ENCODE measurements around the gene NR1H4.
A peak's percentile ranks its signal among the peaks of the same experiment; 100 is the strongest.
"Not testable (repeated sequence)": the region's sequence is repeated elsewhere in the genome, so short reads cannot be mapped to it uniquely, and the experiment has no call there.

NR1H4 gene

DNA sequence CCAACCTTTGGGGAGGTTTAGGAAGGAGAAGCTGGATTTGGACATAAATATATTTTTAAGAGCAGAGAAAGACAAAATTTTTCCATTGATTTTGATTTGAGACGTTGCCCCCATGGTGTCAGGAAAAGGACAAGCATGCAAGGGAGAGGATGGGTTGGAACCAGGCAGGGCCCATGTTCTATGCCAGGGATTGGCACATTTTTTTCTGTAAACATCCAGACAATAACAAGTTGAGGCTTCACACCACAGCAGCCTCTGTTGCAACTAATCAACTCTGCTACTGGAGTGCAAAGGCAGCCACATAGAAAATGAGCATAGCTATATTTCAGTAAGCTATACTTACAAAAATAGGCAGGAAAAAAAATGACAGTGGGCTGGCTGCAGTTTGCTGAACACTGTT is 44.7 kb downstream of the NR1H4 start:
- DNase-seq (ENCODE audit: low read depth): no peak

DNA sequence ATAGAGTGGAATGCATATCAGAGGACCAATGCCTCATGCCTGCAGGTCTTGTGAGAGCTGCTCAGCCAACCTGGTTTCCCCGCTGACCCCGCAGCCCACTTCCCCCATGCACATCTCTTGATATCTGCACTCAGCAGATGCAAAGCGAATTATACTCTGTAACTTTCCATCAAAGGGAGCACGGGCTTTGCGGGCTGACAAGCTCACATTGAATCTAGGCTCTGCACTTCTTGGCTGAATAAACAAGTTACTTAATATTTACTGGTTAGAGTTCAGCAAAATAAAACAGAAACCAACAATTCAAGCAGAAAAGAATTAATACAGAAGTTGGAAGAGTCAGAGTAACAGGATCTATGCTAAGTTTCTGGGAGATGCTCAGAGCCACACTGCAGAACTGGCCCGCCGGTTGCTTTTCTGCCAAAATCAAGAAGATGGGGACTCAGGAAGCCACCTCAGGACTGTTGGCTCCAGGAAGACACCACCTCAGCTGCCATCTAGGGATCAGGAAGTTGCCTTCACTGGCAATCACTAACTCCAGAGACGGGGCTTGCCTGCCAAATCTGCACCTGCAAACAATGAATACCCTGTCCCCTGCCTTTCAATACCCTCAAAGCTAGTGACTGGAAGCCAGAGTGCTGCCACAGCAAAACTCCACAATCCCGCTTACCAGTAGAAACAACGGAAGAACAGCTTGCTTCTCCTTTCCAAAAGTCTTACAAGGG is 46.5 kb downstream of the NR1H4 start:
- DNase-seq (ENCODE audit: low read depth): no peak

DNA sequence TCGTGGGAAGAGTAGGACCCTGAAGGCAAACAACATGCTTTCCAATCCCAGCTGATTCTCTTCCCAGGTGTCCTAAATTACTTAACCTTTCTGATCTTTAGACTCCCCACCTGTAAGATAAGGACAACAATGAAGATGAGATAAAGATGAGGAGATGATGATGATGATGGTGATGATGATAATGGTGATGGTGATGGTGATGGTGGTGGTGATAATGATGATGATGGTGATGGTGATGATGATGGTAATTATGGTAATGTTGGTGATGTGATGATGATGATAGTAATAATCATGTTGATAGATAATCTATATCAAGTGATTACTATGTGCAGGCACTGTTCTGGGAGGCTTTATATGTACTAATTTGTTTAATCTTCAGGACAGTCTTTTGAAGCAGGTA is 48.3 kb downstream of the NR1H4 start:
- no peak for DNase-seq (ENCODE audit: low read depth)

DNA sequence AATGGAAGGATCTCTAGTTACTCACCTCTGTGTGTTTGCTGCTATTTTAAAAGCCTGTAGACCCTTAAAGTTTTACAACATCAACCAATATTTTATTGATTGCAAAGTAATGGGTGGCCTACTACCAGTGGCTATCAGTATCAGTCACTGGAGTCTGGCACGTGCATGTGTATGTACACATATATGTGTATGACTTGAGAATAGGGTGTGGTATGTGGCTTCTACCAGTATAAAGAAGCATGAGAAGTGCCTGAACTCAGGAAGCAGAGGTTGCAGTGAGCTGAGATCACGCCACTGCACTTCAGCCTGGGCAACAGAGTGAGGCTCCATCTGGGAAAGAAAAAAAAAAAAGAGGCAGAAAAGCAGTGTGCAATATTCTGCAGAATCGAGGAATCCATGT is 54.4 kb downstream of the NR1H4 start:
- DNase-seq (ENCODE audit: low read depth): no peak

DNA sequence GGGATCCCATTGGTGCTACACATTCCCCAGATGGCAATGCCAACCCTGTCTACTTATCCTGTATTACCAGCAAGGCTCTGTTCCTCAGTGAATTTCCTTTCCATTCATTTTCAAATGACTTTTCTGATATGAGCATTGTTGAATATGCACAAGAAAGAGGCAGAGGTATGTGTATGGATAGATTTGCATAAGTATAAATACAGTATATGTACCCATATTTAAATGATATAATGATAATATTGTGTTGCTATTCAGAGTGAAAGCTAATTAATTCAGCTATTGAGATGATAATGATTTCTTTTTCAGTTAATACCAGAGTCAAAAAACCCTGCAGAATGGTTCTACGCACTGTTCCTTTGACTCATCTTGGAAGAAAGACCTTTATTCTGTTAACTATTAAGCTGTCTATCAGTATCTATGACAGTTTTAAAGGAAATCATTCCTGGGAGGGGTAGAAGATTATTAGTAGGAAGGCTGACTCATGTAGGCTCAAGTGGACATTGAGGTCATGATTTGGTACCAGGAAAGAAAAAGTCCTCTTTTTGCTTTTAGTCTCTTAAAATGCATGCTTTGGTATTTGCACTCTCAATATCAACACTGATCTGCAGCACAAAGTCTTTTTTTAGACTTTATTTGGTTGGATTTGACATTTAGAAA is 54.9 kb downstream of the NR1H4 start:
- DNase-seq (ENCODE audit: low read depth): no peak

DNA sequence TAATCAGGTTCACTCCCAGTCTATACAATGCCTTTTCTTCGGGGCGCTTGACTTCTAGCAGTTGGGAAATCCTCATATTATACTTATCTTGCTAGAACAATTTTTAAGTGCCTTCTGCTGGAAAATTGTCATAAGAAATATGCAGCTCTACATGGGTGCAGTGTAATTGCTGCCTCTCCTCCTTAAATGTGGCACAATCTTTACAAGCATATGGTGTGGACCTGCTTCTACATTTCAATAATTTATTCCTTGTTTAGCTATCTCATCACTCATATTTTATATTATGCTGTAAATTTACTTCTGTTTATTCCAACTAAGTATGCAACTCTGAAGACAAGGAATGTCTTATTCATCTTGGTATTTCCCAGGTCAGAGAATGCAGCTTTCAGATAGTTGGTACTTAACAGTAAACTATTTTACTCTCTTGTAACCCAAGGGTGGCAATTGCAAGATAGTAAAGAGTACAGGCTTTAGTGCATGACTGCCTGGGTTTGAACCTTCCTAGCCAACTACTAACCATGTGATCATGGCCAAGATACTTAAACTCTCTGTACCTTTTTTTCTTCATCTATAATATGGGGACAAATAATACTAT is 56.2 kb downstream of the NR1H4 start:
- no peak for DNase-seq (ENCODE audit: low read depth)

DNA sequence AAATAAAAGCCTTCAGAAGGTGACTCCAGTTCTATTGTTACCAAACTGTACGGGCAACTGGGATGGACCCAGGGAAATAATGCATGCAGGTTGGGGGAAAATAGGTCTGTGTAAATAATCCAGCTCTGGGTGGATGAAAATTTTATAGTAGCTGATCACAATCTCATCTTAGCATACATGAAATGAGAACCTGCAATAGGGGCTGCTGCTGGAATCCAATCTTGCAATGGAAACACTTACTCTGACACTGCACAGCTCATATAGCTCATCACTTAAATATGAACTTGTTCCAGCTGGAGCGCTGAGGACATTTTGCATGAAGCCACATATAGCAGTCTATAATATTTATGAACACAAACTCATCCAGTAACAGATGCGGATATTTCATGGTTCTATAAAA is 59.7 kb downstream of the NR1H4 start:
- no peak for DNase-seq (ENCODE audit: low read depth)

DNA sequence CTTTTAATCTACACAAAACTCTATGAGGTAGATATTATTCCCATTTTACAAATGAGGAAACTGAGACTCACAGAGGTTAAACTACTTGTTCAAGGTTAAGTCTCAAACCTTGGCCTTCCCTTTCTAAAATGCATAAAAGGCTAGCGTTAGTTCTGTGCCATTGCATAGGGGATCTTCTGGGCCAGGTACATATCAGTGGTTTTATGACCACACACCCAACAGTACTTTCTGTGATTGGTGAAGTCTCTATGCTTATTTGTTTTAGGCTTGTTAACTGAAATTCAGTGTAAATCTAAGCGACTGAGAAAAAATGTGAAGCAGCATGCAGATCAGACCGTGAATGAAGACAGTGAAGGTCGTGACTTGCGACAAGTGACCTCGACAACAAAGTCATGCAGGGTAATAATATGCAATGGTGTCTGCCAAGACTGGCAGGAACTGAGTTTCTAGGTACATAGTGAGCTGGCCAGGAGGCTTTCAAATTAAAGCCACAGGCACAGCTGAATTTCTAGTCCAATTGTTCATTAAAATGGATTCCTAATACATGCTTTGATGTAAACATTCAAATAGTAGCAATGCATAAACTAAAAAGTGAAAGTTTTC is 61.1 kb downstream of the NR1H4 start:
- no peak for DNase-seq (ENCODE audit: low read depth)

DNA sequence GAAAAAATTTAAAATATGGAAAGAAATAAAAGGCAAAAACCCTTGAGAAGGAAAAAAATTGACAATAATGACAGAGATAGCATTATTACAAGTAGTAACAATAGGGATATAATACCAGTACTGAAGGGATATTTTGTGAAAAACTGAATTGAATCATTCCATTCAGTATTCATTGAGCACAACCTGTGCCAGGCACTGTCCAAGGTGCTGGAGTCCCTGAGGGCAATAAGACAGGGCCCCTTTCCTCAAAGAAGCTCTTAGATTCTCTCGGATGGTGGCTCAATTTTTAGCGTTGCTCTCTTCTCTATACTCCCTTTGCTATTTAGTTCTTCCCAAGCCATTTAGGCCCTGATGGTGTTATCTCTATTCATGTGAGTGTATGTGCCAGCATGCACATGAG is 65.5 kb downstream of the NR1H4 start:
- no peak for DNase-seq (ENCODE audit: low read depth)

DNA sequence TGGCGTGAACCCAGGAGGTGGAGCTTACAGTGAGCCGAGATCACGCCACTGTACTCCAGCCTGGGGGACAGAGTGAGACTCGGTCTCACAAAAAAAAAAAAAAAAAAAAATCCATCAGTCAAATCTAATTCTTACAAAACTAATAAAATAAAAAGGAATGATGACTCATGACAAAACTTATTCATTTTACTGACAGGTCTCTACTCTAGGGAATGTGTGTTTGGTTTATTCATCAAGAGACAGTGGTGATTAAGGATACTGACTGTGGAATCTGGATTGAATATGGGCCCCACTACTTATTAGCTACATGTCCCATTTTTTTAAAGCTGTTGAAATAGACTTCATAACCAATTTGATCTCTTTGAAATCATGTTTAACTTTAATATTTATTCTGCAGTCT is 70.5 kb downstream of the NR1H4 start:
- DNase-seq (ENCODE audit: low read depth): no peak

DNA sequence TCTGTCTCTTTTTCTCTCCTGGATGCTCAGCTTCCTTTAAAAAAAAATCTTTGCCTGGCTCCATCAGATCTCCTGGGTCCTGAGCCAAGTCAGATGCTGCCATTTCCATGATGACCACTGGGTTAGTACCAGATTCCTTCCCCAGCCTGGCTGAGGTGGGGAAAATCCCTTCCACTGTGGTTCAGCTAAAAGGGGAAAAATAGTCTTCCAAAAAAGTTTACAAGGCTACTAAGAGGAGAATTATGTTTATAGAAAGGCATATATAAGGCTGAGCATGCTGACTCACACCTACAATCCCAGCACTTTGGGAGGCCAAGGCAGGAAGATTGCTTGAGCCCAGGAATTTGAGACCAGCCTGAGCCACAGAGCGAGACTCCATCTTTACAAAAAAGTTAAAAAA is 71.4 kb downstream of the NR1H4 start:
- DNase-seq (ENCODE audit: low read depth): no peak

DNA sequence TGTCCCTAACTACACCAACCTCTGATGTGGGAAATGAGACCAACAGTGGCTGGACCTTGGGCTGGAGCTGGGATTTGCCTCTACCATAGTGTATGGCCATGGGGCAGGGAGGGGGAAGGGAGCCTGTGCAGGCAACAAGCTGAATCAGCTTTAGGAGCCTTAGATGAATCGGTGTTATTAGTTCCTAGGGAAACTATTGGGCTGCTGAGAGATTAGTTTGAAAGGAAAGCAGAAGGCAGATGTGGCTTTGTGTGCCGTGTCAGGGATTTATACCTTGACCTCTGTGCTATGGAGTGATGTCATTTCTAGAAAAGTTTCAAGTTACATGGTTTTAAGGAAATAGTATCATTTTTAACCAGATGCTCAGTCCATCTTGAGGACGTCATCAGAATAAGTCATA is 80.3 kb downstream of the NR1H4 start:
- no peak for DNase-seq (ENCODE audit: low read depth)

DNA sequence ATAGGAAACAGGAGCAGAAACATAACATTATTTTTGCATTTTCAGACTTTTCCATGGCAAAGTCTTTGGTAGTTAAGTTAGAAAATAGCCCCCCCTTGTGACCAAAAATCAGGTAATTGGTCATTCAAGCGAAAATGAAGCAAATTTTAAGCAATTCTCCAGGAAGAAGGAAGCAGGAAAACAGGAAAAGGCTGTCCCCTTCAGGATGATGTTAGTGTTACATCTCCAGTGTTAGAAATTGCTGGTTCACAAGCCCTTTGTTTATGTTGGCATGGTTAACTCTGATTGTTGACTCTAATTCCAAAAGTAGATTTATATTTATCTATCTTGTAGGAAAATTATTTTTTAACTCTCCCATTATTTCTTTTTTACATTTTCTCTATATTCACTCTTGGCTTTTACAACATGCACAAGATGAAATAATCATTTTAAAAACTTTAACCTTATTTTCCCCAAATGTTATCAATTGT is 81.0 kb downstream of the NR1H4 start:
- peak; percentile 64 for DNase-seq (ENCODE audit: low read depth)

DNA sequence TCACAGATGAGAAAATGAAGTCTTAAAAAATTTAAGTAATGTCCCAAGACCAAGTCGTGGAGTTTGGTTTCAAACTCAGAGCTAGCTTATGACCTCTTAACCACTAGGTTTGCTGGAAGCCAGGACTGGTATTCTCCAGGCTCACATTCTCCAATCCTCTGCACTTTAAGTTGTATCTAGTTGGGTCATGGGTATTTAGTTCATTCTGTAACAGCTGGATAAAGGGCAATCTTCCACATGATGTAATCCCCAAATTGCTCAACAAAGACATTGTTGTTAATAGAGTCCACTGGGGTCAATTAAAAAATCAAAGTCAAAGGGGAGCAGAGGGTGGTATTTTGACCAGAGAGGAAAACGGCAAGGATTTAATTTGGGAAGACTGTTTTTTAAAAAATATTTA is 82.1 kb downstream of the NR1H4 start:
- no peak for DNase-seq (ENCODE audit: low read depth)

DNA sequence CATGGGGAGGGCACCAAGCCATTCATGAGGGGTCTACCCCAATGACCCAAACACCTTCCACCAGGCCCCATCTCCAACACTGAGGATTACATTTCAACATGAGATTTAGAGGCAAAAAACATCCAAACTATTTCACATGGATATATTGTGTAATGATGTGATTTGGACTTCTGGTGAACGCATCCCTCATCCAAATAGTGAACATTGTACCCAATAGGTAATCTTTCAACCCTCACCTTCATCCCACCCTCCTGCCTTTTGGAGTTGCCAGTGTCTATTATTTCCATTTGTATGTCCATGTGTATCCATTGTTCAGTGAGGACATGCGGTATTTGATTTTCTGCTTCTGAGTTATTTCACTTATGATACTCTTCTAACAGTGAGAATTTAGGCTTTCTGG is 83.7 kb downstream of the NR1H4 start:
- no peak for DNase-seq (ENCODE audit: low read depth)

DNA sequence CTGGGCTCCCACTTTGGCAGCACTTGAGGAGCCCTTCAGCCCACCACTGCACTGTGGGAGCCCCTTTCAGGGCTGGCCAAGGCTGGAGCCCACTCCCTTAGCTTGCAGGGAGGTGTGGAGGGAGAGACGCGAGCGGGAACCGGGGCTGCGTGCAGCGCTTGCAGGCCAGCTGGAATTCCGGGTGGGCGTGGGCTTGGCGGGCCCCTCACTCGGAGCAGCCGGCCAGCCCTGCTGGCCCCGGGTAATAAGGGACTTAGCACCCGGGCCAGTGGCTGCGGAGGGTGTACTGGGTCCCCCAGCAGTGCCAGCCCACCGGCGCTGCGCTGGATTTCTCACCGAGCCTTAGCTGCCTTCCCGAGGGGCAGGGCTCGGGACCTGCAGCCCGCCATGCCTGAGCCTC is 85.6 kb downstream of the NR1H4 start:
- DNase-seq (ENCODE audit: low read depth): not testable (repeated sequence)

DNA sequence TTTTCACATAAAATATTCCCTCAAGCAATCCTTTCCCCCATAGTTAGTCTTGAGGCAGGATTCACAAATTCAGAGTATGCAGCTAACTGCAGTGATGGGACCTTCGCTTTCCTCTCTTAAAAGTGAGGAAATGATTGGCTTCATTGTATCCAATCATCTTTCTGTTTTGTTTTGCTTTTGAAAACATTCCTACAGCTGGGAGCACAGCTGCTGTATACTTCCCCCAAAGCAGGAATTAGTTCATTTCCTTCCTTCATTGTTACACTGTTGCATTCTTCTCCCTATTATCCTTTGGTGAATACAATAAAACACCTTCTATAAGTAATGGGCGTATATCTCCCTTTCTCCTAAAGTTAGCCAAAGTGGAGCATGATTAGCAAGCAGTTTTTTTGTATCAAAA is 90.4 kb downstream of the NR1H4 start:
- no peak for DNase-seq (ENCODE audit: low read depth)

DNA sequence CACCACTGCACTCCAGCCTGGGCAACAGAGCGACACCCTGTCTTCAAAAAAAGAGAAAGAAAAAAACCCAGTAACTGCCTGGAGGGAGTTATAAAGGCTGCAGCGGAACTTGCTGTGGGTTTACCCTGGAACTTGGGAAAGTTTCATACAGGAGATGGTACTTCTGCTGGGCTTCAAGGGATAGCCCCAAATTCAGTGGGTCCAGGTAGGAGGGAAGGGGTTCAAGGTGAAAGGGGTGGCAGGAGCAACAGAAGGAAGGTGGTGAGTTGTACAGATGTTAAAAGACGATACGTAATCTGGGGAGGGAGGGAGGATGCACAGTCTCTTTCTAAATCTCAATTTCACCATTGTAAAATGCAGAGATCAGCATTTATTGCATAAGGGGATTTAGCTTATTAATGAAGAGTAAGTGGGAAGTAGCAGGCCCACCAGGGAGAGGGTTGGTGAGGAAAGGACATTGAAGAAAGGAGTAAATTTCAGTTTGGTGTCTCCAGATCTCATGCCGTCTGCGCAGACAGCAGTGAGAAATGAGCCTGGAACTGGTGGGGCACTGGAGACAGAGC is 91.3 kb downstream of the NR1H4 start:
- DNase-seq (ENCODE audit: low read depth): no peak

DNA sequence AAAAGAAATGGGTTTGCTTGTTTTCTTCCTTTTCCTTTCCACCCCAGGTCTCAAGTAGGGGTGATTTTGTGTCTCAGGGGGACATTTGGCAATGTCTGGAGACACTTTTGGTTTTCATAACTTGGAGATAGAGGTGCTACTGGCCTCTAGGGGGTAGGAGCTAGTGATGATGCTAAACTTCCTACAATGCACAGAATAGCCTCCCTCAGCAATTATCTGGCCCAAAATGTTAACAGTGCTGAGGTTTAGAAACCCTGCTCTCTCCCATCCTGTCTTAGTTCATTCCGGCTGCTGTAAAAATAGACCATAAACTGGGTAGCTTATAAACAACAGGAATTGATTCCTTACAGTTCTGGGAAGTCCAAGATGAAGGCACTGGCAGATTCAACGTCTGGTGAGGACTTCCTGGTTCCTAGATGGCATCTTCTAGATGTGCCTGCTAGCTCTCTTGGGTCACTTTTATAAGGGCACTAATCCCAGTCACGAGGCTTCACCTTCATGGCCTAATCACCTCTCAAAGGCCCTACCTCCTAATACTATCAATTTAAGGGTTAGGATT is 92.4 kb downstream of the NR1H4 start:
- no peak for DNase-seq (ENCODE audit: low read depth)

DNA sequence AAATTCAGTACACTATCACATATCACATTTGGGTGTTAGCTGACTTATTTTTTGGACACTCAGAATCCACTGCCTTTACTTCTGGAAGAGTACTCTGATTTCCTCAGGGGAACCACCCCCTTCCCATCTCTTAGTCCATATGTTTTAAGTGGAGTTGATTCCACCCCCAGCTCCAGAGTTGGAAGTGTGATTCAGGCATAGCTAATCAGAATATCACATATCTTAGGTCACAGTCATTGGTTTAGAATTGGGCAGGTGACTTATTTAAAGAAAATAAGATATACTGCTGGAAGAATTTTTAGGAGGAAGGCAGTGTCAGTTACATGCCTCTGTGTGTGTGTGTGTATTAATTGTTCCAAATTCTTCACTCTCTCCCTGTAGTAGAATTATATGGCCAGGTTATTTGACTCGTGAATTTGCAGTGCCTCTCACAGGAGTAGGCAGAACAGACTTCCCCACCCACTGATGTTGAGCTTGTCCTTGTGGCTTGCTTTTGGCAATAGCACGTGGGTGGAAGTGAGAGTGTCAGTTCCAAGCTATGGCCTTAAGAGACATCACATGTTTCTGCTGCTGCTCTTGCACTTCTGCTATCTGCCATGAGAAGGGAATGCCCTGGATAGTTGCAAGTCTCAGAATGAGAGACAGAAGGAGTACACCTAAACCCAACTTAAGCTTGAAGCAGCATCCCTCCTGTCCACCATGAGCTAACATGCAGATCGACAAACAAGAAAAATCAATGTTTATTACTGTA is 93.4 kb downstream of the NR1H4 start:
- DNase-seq (ENCODE audit: low read depth): no peak

DNA sequence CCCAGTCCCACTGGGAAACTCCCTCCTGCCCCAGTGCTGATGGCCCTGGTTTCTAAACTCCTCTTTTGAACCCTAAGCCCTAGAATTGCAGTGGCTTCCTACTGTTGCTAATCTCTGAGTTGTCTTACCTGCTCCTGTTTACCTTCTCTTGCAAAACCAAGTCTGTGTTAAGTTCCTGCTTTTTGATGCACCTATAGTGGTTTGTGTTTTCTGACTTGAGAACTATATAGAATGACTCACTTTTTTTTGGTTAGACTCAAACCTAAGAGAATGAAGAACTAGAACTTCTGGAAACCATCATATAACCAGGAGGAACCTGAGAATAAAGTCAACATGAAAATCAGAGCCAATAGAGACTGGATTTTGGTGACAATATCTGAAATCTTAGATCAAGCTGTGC is 94.3 kb downstream of the NR1H4 start:
- DNase-seq (ENCODE audit: low read depth): no peak

DNA sequence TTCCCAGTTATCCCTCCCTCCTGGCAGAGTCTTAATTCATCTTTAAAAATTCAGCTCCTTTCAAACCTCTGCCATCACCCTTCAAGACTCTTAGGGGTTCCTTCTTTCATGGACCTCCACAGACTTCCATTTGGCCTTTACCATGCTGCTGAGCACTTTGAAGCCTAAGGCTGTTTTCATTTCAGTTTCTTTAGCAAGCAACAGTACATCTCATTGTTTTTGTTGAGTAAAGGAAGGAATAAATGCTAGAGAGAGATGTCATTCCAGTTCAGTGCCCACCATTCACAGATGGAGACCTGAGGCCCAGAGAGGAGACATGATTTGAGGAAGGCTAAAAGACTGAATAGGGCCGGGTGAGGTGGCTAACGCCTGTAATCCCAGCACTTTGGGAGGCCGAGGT is 98.5 kb downstream of the NR1H4 start:
- no peak for DNase-seq (ENCODE audit: low read depth)

All from GM04504 (cell line).